ENCODE results near the gene IRAK3. TPM values are rescaled to one million over a fixed set of nuclear protein-coding genes. Genes with fewer than 3 reads are reported as not detected.

The IRAK3 gene
- total RNA-seq, 4 donors from 2014 or later: 12.2 to 21.5 (median 13.6) TPM

DNA sequence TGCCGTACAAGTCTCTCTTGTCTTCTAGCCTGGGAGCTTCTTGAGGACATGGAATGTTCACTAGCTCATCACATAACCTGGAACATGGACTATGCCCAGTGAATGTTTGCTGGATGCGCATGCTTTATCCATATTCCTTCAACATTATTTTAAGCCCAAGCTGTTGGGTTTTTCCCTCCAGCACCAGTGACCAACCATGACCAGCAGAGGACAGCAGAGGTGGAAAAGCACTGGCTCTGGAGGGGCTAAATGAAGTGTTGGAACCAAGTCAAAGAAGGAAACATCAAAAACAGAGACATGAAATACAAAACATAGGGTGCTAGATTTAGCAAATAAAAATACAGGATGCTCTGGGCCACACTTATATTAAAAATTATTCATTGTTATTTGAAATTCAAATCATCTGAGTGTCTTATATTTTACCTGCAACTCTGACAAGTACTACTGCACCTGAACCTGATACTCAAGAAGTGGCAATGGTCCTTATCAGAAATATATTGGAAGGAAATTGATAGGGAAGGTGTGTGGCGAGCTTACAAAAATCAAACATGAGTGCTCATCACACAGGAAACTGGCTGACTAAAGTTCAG lies 90.2 kb downstream of the IRAK3 start:
- intact Hi-C loops (cut with DNase I): loop anchor here (10.0 kb wide), 1 partner anchor 126 kb away; no protein-coding TSS in a partner anchor
- TF ChIP-seq POLR2AphosphoS5 (IDR thresholded peaks at IDR 0.05) (no peak), CTCF (IDR thresholded peaks at IDR 0.05) (peak; percentile 9 to 35 (median 14)), EP300 (IDR thresholded peaks at IDR 0.05) (no peak), POLR2A (IDR thresholded peaks at IDR 0.05; ENCODE audit: low read depth) (no peak)
- H3K9me3 ChIP-seq: no peaks in the 10 kb centered on the region
- DNase-seq (ENCODE audit: extremely low spot score): no peak
- H3K4me3 ChIP-seq: no peak overlapping the region
- no peaks in the 10 kb centered on the region for H3K4me1 ChIP-seq
- WGBS: 66% methylated on average over 3 of the region's 3 CpGs
- no peak overlapping the region for H3K27ac ChIP-seq (replicated peaks in 1 of 4)
- no peaks in the 10 kb centered on the region for H3K27me3 ChIP-seq
- no peaks in the 10 kb centered on the region for H3K36me3 ChIP-seq

GRCh38 chr12:66280561-66280960 lies 91.5 kb downstream of the IRAK3 start:
- DNase-seq (ENCODE audit: extremely low spot score): no peak
- WGBS: 92% methylated on average over 1 of the region's 1 CpG
- no peaks in the 10 kb centered on the region for H3K36me3 ChIP-seq
- H3K9me3 ChIP-seq: no peaks in the 10 kb centered on the region
- H3K27me3 ChIP-seq: no peaks in the 10 kb centered on the region
- TF ChIP-seq EP300 (IDR thresholded peaks at IDR 0.05) (no peak), CTCF (IDR thresholded peaks at IDR 0.05) (no peak), POLR2A (IDR thresholded peaks at IDR 0.05; ENCODE audit: low read depth) (no peak), POLR2AphosphoS5 (IDR thresholded peaks at IDR 0.05) (no peak)
- intact Hi-C loops (cut with DNase I): no loop called here
- H3K27ac ChIP-seq (replicated peaks in 1 of 4): no peak overlapping the region
- H3K4me3 ChIP-seq: no peak overlapping the region
- H3K4me1 ChIP-seq: no peaks in the 10 kb centered on the region

DNA sequence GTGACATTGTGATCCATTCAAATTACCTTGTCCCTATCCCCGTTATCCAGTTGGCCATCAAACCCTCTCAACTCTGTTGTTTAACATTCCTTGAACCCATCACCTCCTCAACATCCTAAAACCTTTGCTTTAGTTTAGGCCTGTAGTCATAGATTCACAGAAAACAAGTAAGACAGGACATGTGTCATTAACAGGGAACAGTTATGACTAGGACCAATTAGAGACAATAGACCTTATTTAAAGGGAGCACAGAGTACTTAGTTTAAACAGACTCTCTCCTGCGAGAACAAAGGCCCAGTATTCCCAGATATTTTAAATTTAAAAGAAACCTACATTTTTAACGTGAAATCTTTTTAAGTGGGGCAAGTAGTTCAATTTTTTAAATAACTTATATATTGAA lies 93.2 kb downstream of the IRAK3 start:
- Histone ChIP-seq H3K4me3 (no peak overlapping the region), H3K4me1 (no peaks in the 10 kb centered on the region), H3K36me3 (no peaks in the 10 kb centered on the region), H3K27ac (replicated peaks in 1 of 4) (no peak overlapping the region), H3K27me3 (no peaks in the 10 kb centered on the region), H3K9me3 (no peaks in the 10 kb centered on the region)
- intact Hi-C loops (cut with DNase I): no loop called here
- WGBS: 86% methylated on average over 3 of the region's 3 CpGs
- no peak for TF ChIP-seq POLR2A (IDR thresholded peaks at IDR 0.05; ENCODE audit: low read depth)
- TF ChIP-seq EP300 (IDR thresholded peaks at IDR 0.05): no peak
- TF ChIP-seq POLR2AphosphoS5 (IDR thresholded peaks at IDR 0.05): no peak
- TF ChIP-seq CTCF (IDR thresholded peaks at IDR 0.05): no peak
- no peak for DNase-seq (ENCODE audit: extremely low spot score)

- H3K27me3 ChIP-seq: no peaks in the 10 kb centered on the region
- WGBS: 94% methylated on average over 3 of the region's 3 CpGs
- H3K4me1 ChIP-seq: no peaks in the 10 kb centered on the region
- H3K27ac ChIP-seq (replicated peaks in 1 of 4): no peak overlapping the region
- intact Hi-C loops (cut with DNase I): no loop called here
- H3K36me3 ChIP-seq: no peaks in the 10 kb centered on the region
- no peaks in the 10 kb centered on the region for H3K9me3 ChIP-seq
- no peak for DNase-seq (ENCODE audit: extremely low spot score)
- no peak overlapping the region for H3K4me3 ChIP-seq
- TF ChIP-seq CTCF (IDR thresholded peaks at IDR 0.05) (no peak), EP300 (IDR thresholded peaks at IDR 0.05) (no peak), POLR2AphosphoS5 (IDR thresholded peaks at IDR 0.05) (no peak), POLR2A (IDR thresholded peaks at IDR 0.05; ENCODE audit: low read depth) (no peak)
Measured at GRCh38 chr12:66287275-66287674, 98.3 kb downstream of the IRAK3 start.

DNA sequence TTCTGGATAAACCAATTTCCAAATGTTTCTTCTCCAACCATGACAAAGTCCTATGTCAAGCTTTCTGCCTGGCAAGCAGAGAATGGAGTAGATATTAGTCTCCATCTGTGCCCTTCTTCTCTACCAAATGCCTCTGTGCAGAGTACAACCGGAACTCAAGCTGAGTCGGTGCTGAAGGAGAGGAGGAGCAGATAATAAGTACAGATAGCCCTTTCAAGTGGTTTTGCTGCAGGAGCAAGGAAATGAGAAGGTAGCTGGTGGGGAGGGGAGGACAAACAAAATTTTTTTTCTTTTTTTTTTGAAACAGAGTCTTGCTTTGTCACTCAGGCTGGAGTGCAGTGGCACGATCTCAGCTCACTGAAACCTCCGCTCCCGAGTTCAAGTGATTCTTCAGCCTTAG lies 99.1 kb downstream of the IRAK3 start:
- Histone ChIP-seq H3K36me3 (no peaks in the 10 kb centered on the region), H3K27me3 (no peaks in the 10 kb centered on the region), H3K27ac (replicated peaks in 1 of 4) (no peak overlapping the region), H3K4me3 (no peak overlapping the region), H3K9me3 (no peaks in the 10 kb centered on the region), H3K4me1 (no peaks in the 10 kb centered on the region)
- TF ChIP-seq POLR2AphosphoS5 (IDR thresholded peaks at IDR 0.05): no peak
- no peak for TF ChIP-seq CTCF (IDR thresholded peaks at IDR 0.05)
- TF ChIP-seq EP300 (IDR thresholded peaks at IDR 0.05): no peak
- TF ChIP-seq POLR2A (IDR thresholded peaks at IDR 0.05; ENCODE audit: low read depth): no peak
- intact Hi-C loops (cut with DNase I): no loop called here
- no peak for DNase-seq (ENCODE audit: extremely low spot score)
- WGBS: 83% methylated on average over 5 of the region's 5 CpGs

Data from esophagus muscularis mucosa (tissue), 4 donors.